Mesodermal cell (in vitro differentiated cells): ENCODE results near the gene TLR8.

Experiments used
- H3K27ac ChIP-seq: 2 replicates; pipeline ENCODE4 v1.7.0; 2013; ENCODE audit warnings: mild to moderate bottlenecking, low read depth, low read length, moderate library complexity; ENCODE audit not compliant: severe bottlenecking
- H3K36me3 ChIP-seq: 2 replicates; pipeline ENCODE4 v1.7.1; 2013; ENCODE audit warnings: mild to moderate bottlenecking, low read length, moderate library complexity; ENCODE audit not compliant: control insufficient read depth, insufficient read depth
- H3K4me1 ChIP-seq: one replicate; pipeline ENCODE4 v1.7.1; 2013; ENCODE audit warnings: mild to moderate bottlenecking, low read length; ENCODE audit not compliant: insufficient read depth, control insufficient read depth, poor library complexity, severe bottlenecking
- H3K4me3 ChIP-seq: 2 replicates; pipeline ENCODE4 v1.7.0; 2013; ENCODE audit warnings: low read length, control low read depth, mild to moderate bottlenecking; ENCODE audit not compliant: insufficient read depth, poor library complexity, severe bottlenecking; ENCODE audit errors: extremely low read depth
- H3K9me3 ChIP-seq: 2 replicates; pipeline ENCODE4 v1.7.1; 2013; ENCODE audit warnings: mild to moderate bottlenecking, low read length, moderate library complexity; ENCODE audit not compliant: control insufficient read depth
- WGBS, 2 experiments: methylation state at CpG; one replicate each; pipeline ENCODE4 v1.1.5; 2013; ENCODE audit warnings: missing lambda C conversion rate in 2 of 2; ENCODE audit not compliant: insufficient coverage in 2 of 2; 5-methylcytosine and 5-hydroxymethylcytosine counted together

The TLR8 gene

GRCh38 chrX:12896935-12897334 is 9.5 kb upstream of the TLR8 start:
- no peak overlapping the region for H3K27ac ChIP-seq
- H3K36me3 ChIP-seq = no peaks in the 10 kb centered on the region
- H3K4me3 ChIP-seq = no peak overlapping the region
- no peaks in the 10 kb centered on the region for H3K4me1 ChIP-seq
- WGBS, 2 experiments = no CpG with 5 or more reads among the region's 4 CpGs
- H3K9me3 ChIP-seq = no peaks in the 10 kb centered on the region

- H3K4me1 ChIP-seq = no peaks in the 10 kb centered on the region
- H3K36me3 ChIP-seq = no peaks in the 10 kb centered on the region
- 93 to 96% methylated on average over 2 to 5 of the region's 5 CpGs for WGBS, 2 experiments
- H3K27ac ChIP-seq = no peak overlapping the region
- H3K9me3 ChIP-seq = no peaks in the 10 kb centered on the region
- H3K4me3 ChIP-seq = no peak overlapping the region
Measured at GRCh38 chrX:12898073-12898472, 8.3 kb upstream of the TLR8 start.

- Histone ChIP-seq H3K9me3 (no peaks in the 10 kb centered on the region), H3K4me3 (no peak overlapping the region), H3K27ac (no peak overlapping the region), H3K4me1 (no peaks in the 10 kb centered on the region), H3K36me3 (no peaks in the 10 kb centered on the region)
- WGBS, 2 experiments = 62 to 100% methylated on average over 1 to 2 of the region's 7 CpGs
Measured at GRCh38 chrX:12899506-12899905, 6.9 kb upstream of the TLR8 start.

- WGBS, 2 experiments = 0 to 14% methylated on average over 1 to 4 of the region's 10 CpGs
- no peak overlapping the region for H3K4me3 ChIP-seq
Measured at GRCh38 chrX:12901486-12901885, 4.9 kb upstream of the TLR8 start.

GRCh38 chrX:12903646-12904045 is 2.8 kb upstream of the TLR8 start:
- WGBS, 2 experiments = 91 to 95% methylated on average over 4 of the region's 8 CpGs
- H3K4me3 ChIP-seq = no peak overlapping the region
- H3K27ac ChIP-seq = no peak overlapping the region
- no peaks in the 10 kb centered on the region for H3K9me3 ChIP-seq
- no peaks in the 10 kb centered on the region for H3K36me3 ChIP-seq
- H3K4me1 ChIP-seq = no peaks in the 10 kb centered on the region

More at GRCh38 chrX:12901486-12901885, 4.9 kb upstream of the TLR8 start:
- H3K27ac ChIP-seq = no peak overlapping the region
- H3K36me3 ChIP-seq = no peaks in the 10 kb centered on the region
- no peaks in the 10 kb centered on the region for H3K9me3 ChIP-seq
- H3K4me1 ChIP-seq = no peaks in the 10 kb centered on the region

- 64 to 88% methylated on average over 5 to 7 of the region's 10 CpGs for WGBS, 2 experiments
Measured at GRCh38 chrX:12910423-12911121, 4.2 kb downstream of the TLR8 start.

GRCh38 chrX:12911122-12911470 is 4.7 kb downstream of the TLR8 start:
- 83% methylated on average over 2 of the region's 2 CpGs; no CpG with 5 or more reads in 1 of the 2 experiments for WGBS, 2 experiments
- no peaks in the 10 kb centered on the region for H3K36me3 ChIP-seq
- no peak overlapping the region for H3K27ac ChIP-seq
- H3K4me3 ChIP-seq = no peak overlapping the region
- H3K4me1 ChIP-seq = no peaks in the 10 kb centered on the region
- no peaks in the 10 kb centered on the region for H3K9me3 ChIP-seq

More at GRCh38 chrX:12910423-12911121, 4.2 kb downstream of the TLR8 start:
- Histone ChIP-seq H3K27ac (no peak overlapping the region), H3K4me3 (no peak overlapping the region), H3K36me3 (no peaks in the 10 kb centered on the region), H3K9me3 (no peaks in the 10 kb centered on the region), H3K4me1 (no peaks in the 10 kb centered on the region)

- Histone ChIP-seq H3K27ac (no peak overlapping the region), H3K4me3 (no peak overlapping the region), H3K9me3 (no peaks in the 10 kb centered on the region), H3K36me3 (no peaks in the 10 kb centered on the region), H3K4me1 (no peaks in the 10 kb centered on the region)
- WGBS, 2 experiments = 80 to 100% methylated on average over 1 of the region's 5 CpGs
Measured at GRCh38 chrX:12912791-12913482, 6.5 kb downstream of the TLR8 start.

GRCh38 chrX:12917753-12918152 is 11.3 kb downstream of the TLR8 start:
- no peaks in the 10 kb centered on the region for H3K4me1 ChIP-seq
- H3K9me3 ChIP-seq = no peaks in the 10 kb centered on the region
- H3K4me3 ChIP-seq = no peak overlapping the region
- H3K36me3 ChIP-seq = no peaks in the 10 kb centered on the region
- no peak overlapping the region for H3K27ac ChIP-seq
- no CpG with 5 or more reads among the region's 2 CpGs for WGBS, 2 experiments

GRCh38 chrX:12919051-12919450 is 12.6 kb downstream of the TLR8 start:
- Histone ChIP-seq H3K9me3 (no peaks in the 10 kb centered on the region), H3K4me1 (no peaks in the 10 kb centered on the region), H3K36me3 (no peaks in the 10 kb centered on the region), H3K4me3 (no peak overlapping the region), H3K27ac (no peak overlapping the region)
- WGBS, 2 experiments = 83 to 88% methylated on average over 3 to 6 of the region's 10 CpGs

- Histone ChIP-seq H3K9me3 (no peaks in the 10 kb centered on the region), H3K27ac (no peak overlapping the region), H3K4me1 (no peaks in the 10 kb centered on the region), H3K36me3 (no peaks in the 10 kb centered on the region), H3K4me3 (no peak overlapping the region)
- WGBS, 2 experiments = no CpG with 5 or more reads among the region's 8 CpGs
Measured at GRCh38 chrX:12919620-12920019, 13.2 kb downstream of the TLR8 start.
